GM18502 (cell line): ENCODE measurements around the gene MRPS26.
"Not testable (repeated sequence)": the region's sequence is repeated elsewhere in the genome, so short reads cannot be mapped to it uniquely, and the experiment has no call there.

Experiments used
- ATAC-seq: cut with Tn5 transposase; IDR thresholded peaks from one replicate; pipeline ENCODE4 v1.9.1; 2021; ENCODE audit warnings: mild to moderate bottlenecking; ENCODE audit not compliant: unreplicated experiment, poor library complexity

The MRPS26 gene

DNA sequence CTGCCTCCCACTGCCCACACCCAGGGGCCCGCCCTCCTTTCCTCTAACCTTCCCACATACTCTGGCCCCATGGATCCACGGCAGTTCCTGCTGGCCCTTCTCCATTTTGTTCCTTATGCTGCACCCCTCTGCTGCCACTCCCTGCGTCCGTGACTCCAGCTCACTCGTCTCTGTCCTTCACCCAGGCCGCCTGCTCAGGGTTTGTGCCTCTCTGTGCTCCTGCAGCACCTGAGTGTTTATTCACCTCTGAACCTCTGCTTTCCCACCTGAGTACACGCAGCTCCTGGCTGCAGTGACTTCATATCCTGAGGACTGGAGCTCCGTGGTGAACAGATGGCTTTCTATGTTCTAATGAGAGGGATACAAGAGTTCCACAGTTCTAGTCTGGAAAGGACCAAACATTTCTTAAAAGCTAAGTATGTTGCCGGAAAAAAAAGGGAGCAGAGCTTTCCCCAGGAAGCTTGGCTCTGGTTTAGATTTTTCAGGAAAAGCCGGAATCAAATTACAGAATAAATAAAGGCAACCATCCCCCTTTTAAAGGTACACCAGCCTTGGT lies 3.9 kb upstream of the MRPS26 start:
- no peak for ATAC-seq

DNA sequence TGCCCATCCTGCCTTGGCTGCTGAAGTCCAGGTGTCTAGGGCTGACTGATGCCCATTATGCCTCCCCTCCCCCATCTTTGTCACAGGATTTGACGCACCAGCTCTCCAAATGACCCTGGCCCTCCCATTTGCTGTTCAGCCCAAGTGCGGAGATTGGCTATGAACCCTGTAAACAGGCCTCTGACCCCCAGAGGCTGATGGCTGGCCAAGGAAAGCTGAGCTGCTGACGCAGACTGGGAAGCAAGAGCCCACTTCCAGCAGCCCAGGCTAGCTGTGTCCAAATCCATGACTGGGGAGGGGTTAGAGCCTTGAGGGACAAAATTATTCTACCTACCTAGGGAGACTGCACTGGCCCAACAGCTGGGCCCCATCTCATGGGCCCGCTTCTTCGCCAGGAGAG lies 3.2 kb upstream of the MRPS26 start:
- no peak for ATAC-seq

DNA sequence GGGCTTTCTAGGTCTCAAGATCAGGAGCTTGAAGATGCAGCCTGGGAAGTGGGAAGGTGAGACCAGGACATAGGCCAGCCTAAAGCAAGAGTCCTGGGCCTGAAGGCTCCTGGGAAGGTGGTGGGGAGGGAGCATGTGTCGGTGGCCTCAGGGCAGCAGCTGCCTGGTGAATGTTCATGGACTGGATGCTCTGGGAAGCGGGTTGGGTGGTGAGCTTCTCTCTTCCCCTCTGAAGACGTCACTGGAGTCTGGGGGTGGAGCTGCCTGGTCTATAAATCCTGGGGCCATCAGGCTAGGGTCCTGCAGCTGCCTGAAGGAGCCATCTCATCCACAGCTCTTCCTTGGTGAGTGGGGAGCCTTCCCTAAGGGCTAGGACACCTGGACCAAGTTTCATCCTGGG lies 2.5 kb upstream of the MRPS26 start, which contains the start of gene GNRH2:
GNRH2 (plus strand) TSS at position 301 of the 400 bp plus-strand sequence. CDS start 793 bp downstream, outside the sequence.
- ATAC-seq, result no peak

DNA sequence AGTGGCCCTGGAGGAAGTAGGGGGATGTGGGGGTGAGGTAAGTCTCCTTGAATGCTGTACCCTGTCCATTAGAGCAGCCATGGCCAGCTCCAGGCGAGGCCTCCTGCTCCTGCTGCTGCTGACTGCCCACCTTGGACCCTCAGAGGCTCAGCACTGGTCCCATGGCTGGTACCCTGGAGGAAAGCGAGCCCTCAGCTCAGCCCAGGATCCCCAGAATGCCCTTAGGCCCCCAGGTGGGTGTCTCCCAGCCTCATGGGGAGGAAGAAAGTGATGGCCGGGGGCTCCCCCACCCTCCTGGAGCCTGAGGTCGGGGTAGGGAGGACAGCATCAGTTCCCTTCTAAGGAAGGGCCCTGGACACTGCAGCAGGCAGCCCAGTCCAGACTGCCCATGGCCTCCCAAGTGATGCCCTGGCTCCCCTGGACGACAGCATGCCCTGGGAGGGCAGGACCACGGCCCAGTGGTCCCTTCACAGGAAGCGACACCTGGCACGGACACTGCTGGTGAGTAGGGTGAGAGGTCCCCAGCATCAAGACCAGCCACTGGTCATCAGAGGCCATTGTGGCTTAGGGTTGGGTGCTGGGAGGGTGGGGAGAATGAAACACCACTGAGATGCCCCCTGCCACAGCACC lies 1.4 kb upstream of the MRPS26 start:
- no peak for ATAC-seq

DNA sequence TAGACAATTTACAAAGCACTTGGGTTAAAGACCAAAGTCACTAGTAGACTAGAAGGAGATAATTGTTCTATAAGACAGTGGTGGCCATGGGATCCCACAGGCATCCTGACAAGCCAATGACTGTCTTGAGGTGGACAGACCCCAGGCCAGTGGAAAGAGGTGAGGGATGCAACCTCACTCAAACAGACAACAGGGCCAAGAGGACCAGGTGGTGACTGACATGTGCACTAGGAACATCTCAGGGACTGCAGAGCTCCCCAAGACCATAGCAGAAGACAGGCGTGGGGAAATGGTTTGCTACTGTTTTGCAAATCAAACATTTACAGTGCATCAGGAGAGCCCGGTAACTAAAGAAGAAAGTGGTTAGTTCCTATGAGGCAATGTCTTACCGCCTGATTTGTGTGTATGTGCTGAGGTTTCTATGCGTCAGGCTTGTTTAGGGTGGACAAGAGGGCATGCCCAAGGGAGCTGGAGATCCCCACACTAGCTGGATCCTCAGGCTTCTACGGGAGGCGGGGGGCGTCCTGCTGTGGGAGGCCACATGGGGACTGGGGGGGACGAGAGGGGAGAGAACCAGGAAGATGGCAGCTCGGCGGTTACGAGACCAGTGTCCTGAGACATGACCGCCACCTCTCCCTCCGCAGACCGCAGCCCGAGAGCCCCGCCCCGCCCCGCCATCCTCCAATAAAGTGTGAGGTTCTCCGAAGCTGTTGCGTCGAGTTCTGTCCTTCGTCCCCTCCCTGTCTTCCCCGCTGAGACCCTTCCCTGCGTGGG lies 623 bp upstream of the MRPS26 start:
- ATAC-seq, result peak; percentile 49

- no peak for ATAC-seq
These were observed 1.0 kb downstream of the MRPS26 start for GRCh38 chr20:3046677-3047462.

GRCh38 chr20:3047486-3048419 lies 1.9 kb downstream of the MRPS26 start:
- ATAC-seq, result no peak

GRCh38 chr20:3051385-3052019 lies 5.7 kb downstream of the MRPS26 start:
- no peak for ATAC-seq

- ATAC-seq, result no peak
These were observed 13.6 kb downstream of the MRPS26 start for GRCh38 chr20:3059489-3059888.

DNA sequence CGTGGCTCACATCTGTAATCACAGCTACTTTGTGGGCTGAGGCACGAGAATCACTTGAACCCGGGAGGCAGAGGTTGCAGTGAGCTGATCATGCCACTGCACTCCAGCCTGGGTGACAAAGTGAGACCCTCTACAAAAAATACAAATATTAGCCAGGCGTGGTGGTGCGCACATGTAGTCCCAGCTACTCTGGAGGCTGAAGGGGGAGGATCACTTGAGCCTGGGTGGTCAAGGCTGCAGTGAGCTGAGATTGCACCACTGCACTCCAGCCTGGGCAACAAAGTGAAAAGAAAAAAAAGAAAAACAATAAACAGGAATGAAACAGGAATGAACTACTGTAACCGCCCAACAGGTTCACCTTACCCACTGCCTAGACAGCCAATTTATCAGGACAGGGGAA lies 18.3 kb downstream of the MRPS26 start:
- not testable (repeated sequence) for ATAC-seq

DNA sequence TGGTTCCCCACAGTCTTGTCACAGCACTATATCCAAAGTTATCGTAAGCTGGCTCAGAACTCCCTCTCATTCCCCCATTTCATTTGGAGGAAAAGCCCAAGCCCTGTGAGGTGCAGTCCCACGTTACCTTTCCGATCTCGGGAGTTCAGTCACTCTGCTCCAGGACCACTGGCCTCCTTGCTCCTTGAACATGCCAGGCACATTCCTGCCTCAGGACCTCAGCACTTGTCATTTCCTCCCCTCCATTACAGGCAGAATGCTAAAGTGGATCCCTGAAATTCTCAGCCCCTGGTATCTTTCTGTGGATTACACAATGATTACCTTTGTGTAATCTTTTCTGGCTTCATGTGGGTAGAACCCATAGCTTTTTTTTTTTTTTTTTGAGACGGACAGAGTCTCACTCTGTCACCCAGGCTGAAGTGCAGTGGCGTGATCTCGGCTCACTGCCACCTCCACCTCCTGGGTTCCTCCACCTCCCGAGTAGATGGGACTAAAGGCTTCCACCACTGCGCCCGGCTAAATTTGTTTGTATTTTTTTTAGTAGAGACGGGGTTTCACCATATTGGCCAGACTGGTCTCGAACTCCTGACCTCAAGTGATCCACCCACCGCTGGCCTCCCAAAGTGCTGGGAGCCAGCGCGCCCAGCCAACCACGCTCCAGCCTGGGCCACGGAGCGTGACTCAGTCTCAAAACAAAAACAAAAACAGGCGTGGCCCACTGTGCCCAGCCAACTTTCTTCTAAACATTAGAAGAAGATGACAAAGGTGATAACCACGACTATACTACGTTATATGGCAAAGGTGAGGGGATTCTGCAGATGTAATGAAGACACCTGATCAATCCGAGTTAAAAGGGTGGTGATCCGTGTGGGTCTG lies 21.5 kb downstream of the MRPS26 start:
- ATAC-seq, result no peak

- ATAC-seq, result no peak
These were observed 22.2 kb downstream of the MRPS26 start for GRCh38 chr20:3068075-3068474.

- ATAC-seq, result no peak
These were observed 23.4 kb downstream of the MRPS26 start for GRCh38 chr20:3068986-3069900.

DNA sequence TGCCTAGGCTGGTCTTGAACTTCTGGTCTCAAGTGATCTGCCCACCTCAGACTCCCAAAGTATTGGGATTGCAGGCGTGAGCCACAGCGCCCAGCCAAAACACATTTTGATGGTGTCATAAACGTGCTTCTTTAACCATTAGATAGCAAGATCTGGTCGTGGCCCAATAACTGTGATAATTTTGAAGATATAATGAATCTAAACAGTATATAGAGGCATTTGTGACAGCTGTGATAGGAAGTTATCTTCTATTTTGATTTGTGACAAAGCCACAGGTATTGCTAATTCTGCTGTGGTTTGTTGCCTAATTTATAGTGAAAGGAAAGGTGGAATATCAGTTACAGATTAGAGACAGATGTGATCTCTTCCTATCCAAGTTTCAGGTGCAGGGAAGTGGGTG lies 24.9 kb downstream of the MRPS26 start:
- ATAC-seq, result no peak

DNA sequence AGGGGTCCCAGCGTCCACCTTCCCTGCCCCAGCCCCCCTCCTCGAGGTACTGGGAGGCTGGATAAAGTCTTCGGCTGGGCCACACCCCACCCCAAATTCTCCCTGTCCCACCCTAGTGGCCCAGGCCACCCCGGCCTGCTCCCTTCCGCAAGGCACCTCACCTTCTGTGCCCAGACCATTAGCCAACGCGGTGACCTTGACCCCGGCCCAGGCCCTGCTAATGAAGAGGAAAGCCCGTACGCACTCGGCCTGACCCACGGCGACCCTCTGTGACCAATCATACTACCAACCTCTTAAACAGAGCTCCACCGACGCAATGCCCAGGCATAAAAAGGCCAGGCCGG lies 25.4 kb downstream of the MRPS26 start:
- no peak for ATAC-seq

GRCh38 chr20:3071610-3072529 lies 26.0 kb downstream of the MRPS26 start, which contains the start of gene OXT:
Gene OXT (plus strand): TSS chr20:3071620. CDS start chr20:3071656, 36 bp downstream.
- ATAC-seq, result no peak
